Upper lobe of left lung (tissue), 4 donors: Measurements from ENCODE around the gene GRIK4.

Experiments
- EP300 ChIP-seq, 4 donors: sonication (generic); formaldehyde crosslinking; IDR thresholded peaks; one replicate each; pipeline ENCODE4 v1.5.1; 2017; ENCODE audit warnings: antibody characterized with exemption in 4 of 4, control low read depth in 2 of 4
- POLR2AphosphoS5 ChIP-seq, 2 donors: sonication (generic); formaldehyde crosslinking; IDR thresholded peaks; one replicate each; pipeline ENCODE4 v1.5.1; 2017; ENCODE audit warnings: antibody characterized with exemption in 2 of 2
- TF ChIP-seq, protein P1 (sequence below), 6 experiments: fragments of 450-650 bp in 4 of 6; fragments of 200-600 bp in 2 of 6; sonication (generic) in 2 of 6; IDR thresholded peaks; one replicate each; pipeline ENCODE4 v1.5.1; 2016 to 2019; ENCODE audit warnings: antibody characterized with exemption in 6 of 6

DNA sequence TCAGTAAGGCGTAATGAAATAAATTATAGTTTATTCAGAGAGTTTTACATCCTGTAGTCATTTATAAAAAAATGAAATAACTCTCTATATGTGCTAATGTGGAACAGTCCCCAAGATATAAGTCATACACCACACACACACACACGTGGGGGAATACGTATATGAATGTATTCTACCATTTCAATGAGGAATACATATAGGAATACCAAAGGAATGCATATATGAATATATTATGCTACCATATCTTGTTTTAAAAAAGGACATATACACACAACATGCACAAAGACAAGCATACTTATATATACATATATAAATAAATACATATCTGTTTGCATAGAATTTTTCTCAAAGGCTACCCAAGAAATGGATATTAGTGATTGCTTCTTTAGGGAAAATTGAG is 39.6 kb upstream of the GRIK4 start:
- TF ChIP-seq, protein P1, sequence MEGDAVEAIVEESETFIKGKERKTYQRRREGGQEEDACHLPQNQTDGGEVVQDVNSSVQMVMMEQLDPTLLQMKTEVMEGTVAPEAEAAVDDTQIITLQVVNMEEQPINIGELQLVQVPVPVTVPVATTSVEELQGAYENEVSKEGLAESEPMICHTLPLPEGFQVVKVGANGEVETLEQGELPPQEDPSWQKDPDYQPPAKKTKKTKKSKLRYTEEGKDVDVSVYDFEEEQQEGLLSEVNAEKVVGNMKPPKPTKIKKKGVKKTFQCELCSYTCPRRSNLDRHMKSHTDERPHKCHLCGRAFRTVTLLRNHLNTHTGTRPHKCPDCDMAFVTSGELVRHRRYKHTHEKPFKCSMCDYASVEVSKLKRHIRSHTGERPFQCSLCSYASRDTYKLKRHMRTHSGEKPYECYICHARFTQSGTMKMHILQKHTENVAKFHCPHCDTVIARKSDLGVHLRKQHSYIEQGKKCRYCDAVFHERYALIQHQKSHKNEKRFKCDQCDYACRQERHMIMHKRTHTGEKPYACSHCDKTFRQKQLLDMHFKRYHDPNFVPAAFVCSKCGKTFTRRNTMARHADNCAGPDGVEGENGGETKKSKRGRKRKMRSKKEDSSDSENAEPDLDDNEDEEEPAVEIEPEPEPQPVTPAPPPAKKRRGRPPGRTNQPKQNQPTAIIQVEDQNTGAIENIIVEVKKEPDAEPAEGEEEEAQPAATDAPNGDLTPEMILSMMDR (IDR thresholded peaks at IDR 0.05) = no peak
- no peak for TF ChIP-seq POLR2AphosphoS5 (IDR thresholded peaks at IDR 0.05)
- no peak for TF ChIP-seq EP300 (IDR thresholded peaks at IDR 0.05)
